Endothelial cell (in vitro differentiated cells): Measurements from ENCODE around the gene RTP2. TPM values are rescaled to one million over a fixed set of nuclear protein-coding genes. Genes with fewer than 3 reads are reported as not detected.
"Not testable (repeated sequence)": the region's sequence is repeated elsewhere in the genome, so short reads cannot be mapped to it uniquely, and the experiment has no call there.

Source experiments
- DNase-seq: peaks from one replicate; pipeline ENCODE4 v3.0.0; 2021; ENCODE audit warnings: low spot score
- H3K27ac Mint-ChIP-seq: one replicate; pipeline ENCODE4 v1.8.0; 2021; ENCODE audit warnings: mixed read lengths, inconsistent platforms; ENCODE audit not compliant: unreplicated experiment
- H3K27me3 Mint-ChIP-seq: one replicate; pipeline ENCODE4 v1.8.0; 2021; ENCODE audit warnings: mild to moderate bottlenecking, moderate library complexity, mixed read lengths, inconsistent platforms; ENCODE audit not compliant: unreplicated experiment
- H3K36me3 Mint-ChIP-seq: one replicate; pipeline ENCODE4 v1.8.0; 2021; ENCODE audit warnings: mild to moderate bottlenecking, low read depth, mixed read lengths, inconsistent platforms; ENCODE audit not compliant: unreplicated experiment
- H3K4me1 Mint-ChIP-seq: one replicate; pipeline ENCODE4 v1.8.0; 2021; ENCODE audit warnings: mild to moderate bottlenecking, mixed read lengths, inconsistent platforms; ENCODE audit not compliant: unreplicated experiment
- H3K4me3 Mint-ChIP-seq: one replicate; pipeline ENCODE4 v1.8.0; 2021; ENCODE audit warnings: mild to moderate bottlenecking, mixed read lengths, inconsistent platforms; ENCODE audit not compliant: unreplicated experiment
- H3K9me3 Mint-ChIP-seq: one replicate; pipeline ENCODE4 v1.8.0; 2021; ENCODE audit warnings: mixed read lengths, inconsistent platforms; ENCODE audit not compliant: unreplicated experiment
- CTCF ChIP-seq: fragments of 200-600 bp; sonication (generic); IDR thresholded peaks from one replicate; pipeline ENCODE4 v1.5.0; 2021; ENCODE audit warnings: antibody characterized with exemption; ENCODE audit not compliant: unreplicated experiment
- total RNA-seq: library from RNA; stranded (reverse); fragmentation: NEBNext Ultra II Directional; extraction: Animal tissue kit (Norgen Biotek cat#: 25700); gene quantifications from one replicate; pipeline ENCODE4 v1.2.1, GENCODE V29; 2021; ENCODE audit not compliant: unreplicated experiment

RTP2 gene
- total RNA-seq, 1 donor from 2014 or later = not detected

- no peak overlapping the region for H3K4me3 Mint-ChIP-seq
- no peak for DNase-seq
- H3K9me3 Mint-ChIP-seq = no peaks in the 10 kb centered on the region
- TF ChIP-seq CTCF = no peak
- no peaks in the 10 kb centered on the region for H3K36me3 Mint-ChIP-seq
- H3K4me1 Mint-ChIP-seq = peaks cover 2% of the 10 kb centered on the region
- H3K27me3 Mint-ChIP-seq = peaks cover 1% of the 10 kb centered on the region
- no peak overlapping the region for H3K27ac Mint-ChIP-seq
These were observed 17.9 kb downstream of the RTP2 start for GRCh38 chr3:187684444-187684843.

DNA sequence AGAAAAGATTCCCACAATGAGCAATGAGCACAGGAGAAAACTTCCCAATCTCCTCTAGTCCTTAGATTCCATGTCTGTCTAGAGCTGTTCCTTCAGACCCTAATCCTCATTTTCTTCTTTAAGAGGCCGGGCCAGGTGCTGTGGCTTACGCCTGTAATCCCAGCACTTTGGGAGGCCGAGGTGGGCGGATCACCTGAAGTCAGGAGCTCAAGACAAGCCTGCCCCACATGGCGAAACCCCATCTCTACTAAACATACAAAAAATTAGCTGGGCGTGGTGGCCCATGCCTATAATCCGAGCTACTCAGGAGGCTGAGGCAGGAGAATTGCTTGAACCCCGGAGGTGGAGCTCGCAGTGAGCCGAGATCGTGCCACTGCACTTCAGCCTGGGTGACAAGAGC is 20.6 kb downstream of the RTP2 start:
- H3K4me1 Mint-ChIP-seq, H3K4me3 Mint-ChIP-seq, DNase-seq, H3K9me3 Mint-ChIP-seq, H3K27me3 Mint-ChIP-seq, H3K36me3 Mint-ChIP-seq, H3K27ac Mint-ChIP-seq: not testable (repeated sequence)

DNA sequence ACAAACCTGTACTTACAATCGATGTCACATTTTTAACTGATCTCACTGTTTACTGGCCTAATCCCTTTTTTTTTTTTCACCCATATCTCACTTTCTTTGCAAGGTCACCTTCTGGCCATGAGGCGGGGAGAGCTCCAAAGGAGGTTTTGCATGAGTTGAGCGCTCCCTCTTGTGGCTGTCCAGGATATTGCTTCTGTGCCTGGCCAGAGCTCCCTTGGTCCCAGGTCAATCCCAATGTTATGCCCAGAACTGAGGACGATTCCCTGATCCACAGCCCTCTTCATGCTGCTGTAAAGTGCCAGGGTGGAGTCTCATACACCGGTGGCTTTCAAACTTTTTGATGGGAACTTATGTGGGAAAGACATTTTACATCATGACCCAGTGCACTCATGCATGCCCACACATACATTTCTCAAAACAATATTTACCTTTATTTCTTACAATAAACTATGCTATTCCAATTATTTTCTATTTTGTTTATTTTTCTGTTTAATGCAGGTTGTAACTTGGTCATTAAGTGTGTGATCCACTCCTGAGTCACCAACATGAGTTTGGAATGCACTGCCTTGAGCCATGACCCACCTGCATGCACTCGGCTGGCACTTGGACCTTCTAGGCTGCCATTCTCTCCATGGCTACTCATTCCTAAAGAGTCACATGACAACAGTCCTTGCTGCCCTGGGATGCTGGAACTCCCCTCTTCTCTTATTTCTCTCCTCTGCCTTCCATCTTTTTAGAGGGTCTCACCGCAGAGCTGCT is 22.5 kb downstream of the RTP2 start:
- Mint-ChIP-seq H3K4me3 (no peak overlapping the region), H3K9me3 (no peaks in the 10 kb centered on the region), H3K36me3 (no peaks in the 10 kb centered on the region), H3K27me3 (peaks cover 1% of the 10 kb centered on the region), H3K27ac (no peak overlapping the region), H3K4me1 (peaks cover 6% of the 10 kb centered on the region)
- TF ChIP-seq CTCF = peak; percentile 83
- DNase-seq = peak; percentile 89

- Mint-ChIP-seq H3K27me3 (peaks cover 1% of the 10 kb centered on the region), H3K4me1 (peaks cover 6% of the 10 kb centered on the region), H3K36me3 (no peaks in the 10 kb centered on the region), H3K27ac (no peak overlapping the region), H3K4me3 (no peak overlapping the region), H3K9me3 (no peaks in the 10 kb centered on the region)
- DNase-seq = peak; percentile 60
- no peak for TF ChIP-seq CTCF
These were observed 23.6 kb downstream of the RTP2 start for GRCh38 chr3:187678726-187679268.

DNA sequence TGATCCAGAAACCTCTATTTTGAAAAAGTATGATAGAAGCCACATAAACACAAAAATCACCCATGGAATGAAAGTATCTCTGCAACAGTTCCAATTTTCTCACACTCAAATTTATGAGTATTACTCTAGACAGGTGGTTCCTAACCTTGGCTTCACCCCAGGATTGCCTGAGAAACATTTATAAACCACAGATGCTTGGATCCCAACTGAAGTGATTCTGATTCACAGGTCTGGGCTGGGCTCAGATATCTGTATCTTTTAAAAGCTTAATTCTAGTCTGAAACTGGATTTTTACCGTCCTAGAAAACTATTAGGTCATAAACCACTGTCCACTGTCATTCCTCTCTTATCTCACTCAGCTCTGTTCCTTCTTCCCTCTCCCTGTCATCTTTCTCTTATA is 24.8 kb downstream of the RTP2 start:
- H3K27ac Mint-ChIP-seq = no peak overlapping the region
- no peak for TF ChIP-seq CTCF
- H3K4me3 Mint-ChIP-seq = no peak overlapping the region
- peaks cover 6% of the 10 kb centered on the region for H3K4me1 Mint-ChIP-seq
- peaks cover 1% of the 10 kb centered on the region for H3K27me3 Mint-ChIP-seq
- no peaks in the 10 kb centered on the region for H3K9me3 Mint-ChIP-seq
- DNase-seq = no peak
- no peaks in the 10 kb centered on the region for H3K36me3 Mint-ChIP-seq
